ENCODE measurements around the gene COL4A1. TPM values are rescaled to one million over a fixed set of nuclear protein-coding genes. Genes with fewer than 3 reads are reported as not detected.

COL4A1 gene
- total and polyA plus RNA-seq, 12 donors = 83.3 to 342 (median 147) TPM

DNA sequence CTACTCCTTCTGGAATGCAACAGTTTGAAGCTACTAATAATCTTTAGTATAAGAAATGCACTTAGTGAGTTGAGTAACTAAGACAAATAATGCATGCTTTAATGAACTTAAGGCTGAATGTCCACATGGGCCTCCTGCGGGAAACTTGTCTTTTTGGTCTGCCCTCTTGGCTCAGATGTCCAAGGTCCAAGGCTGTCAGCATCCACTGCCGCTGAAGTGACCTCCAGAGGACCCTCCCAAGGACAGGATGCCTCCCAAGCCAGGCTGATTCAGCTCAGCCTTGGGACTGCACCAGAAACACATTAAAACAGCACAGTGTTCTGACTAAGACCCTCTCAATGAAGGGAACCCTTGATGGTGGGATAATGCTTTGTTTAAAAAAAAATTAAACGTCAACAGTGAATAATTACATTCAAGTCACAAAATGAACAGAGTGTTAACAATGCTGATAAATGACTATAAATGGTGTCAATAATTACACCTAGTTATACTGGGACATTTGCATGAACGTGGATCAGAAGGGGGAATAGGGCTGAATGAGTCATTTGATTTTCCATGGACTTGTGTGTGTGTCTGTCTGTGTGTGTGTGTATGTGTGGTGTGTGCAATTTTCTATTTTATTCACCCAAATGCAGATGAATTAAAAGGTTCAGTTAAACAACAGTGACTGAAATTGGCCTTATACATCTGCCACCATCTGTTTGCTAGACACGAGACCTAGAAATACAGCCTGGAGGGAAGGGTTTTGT is 150.5 kb downstream of the COL4A1 start:
- TF ChIP-seq, protein P1, sequence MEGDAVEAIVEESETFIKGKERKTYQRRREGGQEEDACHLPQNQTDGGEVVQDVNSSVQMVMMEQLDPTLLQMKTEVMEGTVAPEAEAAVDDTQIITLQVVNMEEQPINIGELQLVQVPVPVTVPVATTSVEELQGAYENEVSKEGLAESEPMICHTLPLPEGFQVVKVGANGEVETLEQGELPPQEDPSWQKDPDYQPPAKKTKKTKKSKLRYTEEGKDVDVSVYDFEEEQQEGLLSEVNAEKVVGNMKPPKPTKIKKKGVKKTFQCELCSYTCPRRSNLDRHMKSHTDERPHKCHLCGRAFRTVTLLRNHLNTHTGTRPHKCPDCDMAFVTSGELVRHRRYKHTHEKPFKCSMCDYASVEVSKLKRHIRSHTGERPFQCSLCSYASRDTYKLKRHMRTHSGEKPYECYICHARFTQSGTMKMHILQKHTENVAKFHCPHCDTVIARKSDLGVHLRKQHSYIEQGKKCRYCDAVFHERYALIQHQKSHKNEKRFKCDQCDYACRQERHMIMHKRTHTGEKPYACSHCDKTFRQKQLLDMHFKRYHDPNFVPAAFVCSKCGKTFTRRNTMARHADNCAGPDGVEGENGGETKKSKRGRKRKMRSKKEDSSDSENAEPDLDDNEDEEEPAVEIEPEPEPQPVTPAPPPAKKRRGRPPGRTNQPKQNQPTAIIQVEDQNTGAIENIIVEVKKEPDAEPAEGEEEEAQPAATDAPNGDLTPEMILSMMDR (IDR thresholded peaks at IDR 0.05) = no peak
- intact Hi-C loops (cut with DNase I) = no loop called here
- DNase-seq (no peak), ATAC-seq (no peak)
- WGBS, 2 donors = 69 to 72% methylated on average over 5 of the region's 5 CpGs
- Histone ChIP-seq H3K36me3 (peaks cover 3 to 100% (median 57%) of the 10 kb centered on the region in 9 donors), H3K27me3 (no peaks in the 10 kb centered on the region), H3K4me1 (peaks cover 0 to 33% (median 13%) of the 10 kb centered on the region in 9 donors), H3K4me3 (no peak overlapping the region), H3K27ac (no peak overlapping the region), H3K9me3 (no peaks in the 10 kb centered on the region)

GRCh38 chr13:110155072-110155471 is 151.9 kb downstream of the COL4A1 start:
- ATAC-seq = peak in 1 of 8 donors; percentile 44
- H3K4me3 ChIP-seq = no peak overlapping the region
- no peak for DNase-seq
- no peaks in the 10 kb centered on the region for H3K27me3 ChIP-seq
- 93% methylated on average over 14 of the region's 14 CpGs for WGBS, 2 donors
- TF ChIP-seq, protein P1 (IDR thresholded peaks at IDR 0.05) = no peak
- H3K27ac ChIP-seq = no peak overlapping the region
- peaks cover 0 to 26% (median 13%) of the 10 kb centered on the region in 9 donors for H3K4me1 ChIP-seq
- no peaks in the 10 kb centered on the region for H3K9me3 ChIP-seq
- intact Hi-C loops (cut with DNase I) = no loop called here
- H3K36me3 ChIP-seq = peaks cover 5 to 100% (median 59%) of the 10 kb centered on the region in 9 donors

DNA sequence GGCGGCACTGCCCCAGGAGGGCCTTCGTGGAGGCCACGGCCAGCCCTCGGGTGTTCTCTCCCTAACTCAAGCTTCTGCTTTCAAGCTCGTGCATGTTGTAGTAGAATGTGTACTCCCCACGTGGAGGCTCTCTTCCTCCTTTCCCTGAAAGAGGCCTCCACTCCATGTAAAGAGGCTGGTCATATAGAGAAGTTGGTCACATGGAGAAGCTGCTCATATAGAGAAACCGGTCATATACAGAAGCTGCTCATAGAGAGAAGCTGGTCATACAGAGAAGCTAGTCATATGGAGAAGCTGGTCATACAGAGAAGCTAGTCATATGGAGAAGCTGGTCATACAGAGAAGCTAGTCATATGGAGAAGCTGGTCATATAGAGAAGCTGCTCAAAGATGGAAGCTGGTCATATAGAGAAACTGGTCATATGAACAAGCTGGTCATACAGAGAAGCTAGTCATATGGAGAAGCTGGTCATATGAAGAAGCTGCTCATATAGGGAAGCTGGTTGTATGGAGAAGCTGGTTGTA is 152.5 kb downstream of the COL4A1 start:
- Histone ChIP-seq H3K27me3 (no peaks in the 10 kb centered on the region), H3K4me3 (no peak overlapping the region), H3K4me1 (peaks cover 0 to 22% (median 13%) of the 10 kb centered on the region in 9 donors), H3K27ac (no peak overlapping the region), H3K9me3 (no peaks in the 10 kb centered on the region), H3K36me3 (peaks cover 7 to 100% (median 59%) of the 10 kb centered on the region in 9 donors)
- WGBS, 2 donors = 75 to 85% methylated on average over 7 of the region's 7 CpGs
- intact Hi-C loops (cut with DNase I) = no loop called here
- DNase-seq = no peak
- no peak for ATAC-seq
- TF ChIP-seq, protein P1 (IDR thresholded peaks at IDR 0.05) = no peak

DNA sequence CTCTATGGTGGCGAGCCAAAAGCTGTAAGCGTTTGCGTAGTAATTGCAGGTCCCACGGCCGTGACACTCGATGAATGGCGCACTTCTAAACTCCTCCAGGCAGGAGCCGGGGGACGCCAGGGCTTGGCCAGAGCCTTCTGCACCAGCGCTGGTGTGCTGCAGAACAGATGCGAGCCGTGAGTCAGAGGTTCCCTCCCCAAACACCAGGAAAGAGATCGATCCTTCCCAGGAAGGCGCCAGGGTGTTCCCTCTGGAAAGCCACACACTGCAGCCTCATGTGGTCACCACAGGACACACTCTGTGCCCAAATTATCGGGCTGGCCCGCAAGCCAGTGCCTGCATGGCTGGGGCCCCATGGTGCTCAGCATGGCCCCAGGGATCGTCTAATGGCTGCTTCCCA is 154.6 kb downstream of the COL4A1 start:
- intact Hi-C loops (cut with DNase I) = no loop called here
- Histone ChIP-seq H3K27me3 (no peaks in the 10 kb centered on the region), H3K9me3 (no peaks in the 10 kb centered on the region), H3K36me3 (peaks cover 7 to 100% (median 62%) of the 10 kb centered on the region in 9 donors), H3K27ac (no peak overlapping the region), H3K4me1 (peaks cover 0 to under 1% (median 0%) of the 10 kb centered on the region in 9 donors), H3K4me3 (no peak overlapping the region)
- DNase-seq (no peak), ATAC-seq (peak in 4 of 8 donors; percentile 5 to 28 (median 21))
- WGBS, 2 donors = 93 to 96% methylated on average over 17 of the region's 17 CpGs
- TF ChIP-seq, protein P1 (IDR thresholded peaks at IDR 0.05) = no peak
